Peyer's patch (tissue), 4 donors: ENCODE data around the gene CSNK1E.

Source experiments
- POLR2A ChIP-seq, 2 donors: fragments of 450-650 bp; IDR thresholded peaks; one replicate each; pipeline ENCODE4 v1.5.1; 2017; ENCODE audit warnings: antibody characterized with exemption in 2 of 2, mild to moderate bottlenecking in 2 of 2, moderate library complexity in 2 of 2
- TF ChIP-seq, protein P1 (sequence below), 6 experiments: fragments of 450-650 bp in 4 of 6; fragments of 200-600 bp in 2 of 6; sonication (generic) in 1 of 6; IDR thresholded peaks; one replicate each; pipeline ENCODE4 v1.5.1; 2017 to 2019; ENCODE audit warnings: antibody characterized with exemption in 6 of 6, mild to moderate bottlenecking in 3 of 6, moderate library complexity in 1 of 6

DNA sequence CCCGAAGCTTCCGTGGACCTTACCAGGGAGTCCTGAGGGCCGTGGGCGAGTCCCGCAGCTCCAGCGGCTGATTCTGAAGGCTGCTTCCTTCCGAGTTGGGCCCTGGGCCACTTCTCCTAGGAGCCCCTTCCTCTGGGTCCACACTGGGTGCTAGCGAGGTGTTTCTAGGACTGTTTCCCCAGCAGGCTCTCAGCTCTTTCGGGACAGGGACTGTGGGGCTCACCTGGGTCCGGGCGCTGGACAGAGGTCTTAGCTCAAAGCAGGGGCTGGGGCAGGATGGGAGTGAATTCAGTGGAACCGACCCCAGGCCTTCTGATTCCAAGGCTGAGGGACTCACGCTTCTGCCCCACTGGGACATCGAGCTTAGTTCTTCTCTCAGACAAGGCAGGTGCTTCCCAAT is 29.3 kb upstream of the CSNK1E start:
- no peak for TF ChIP-seq POLR2A (IDR thresholded peaks at IDR 0.05)
- TF ChIP-seq, protein P1, sequence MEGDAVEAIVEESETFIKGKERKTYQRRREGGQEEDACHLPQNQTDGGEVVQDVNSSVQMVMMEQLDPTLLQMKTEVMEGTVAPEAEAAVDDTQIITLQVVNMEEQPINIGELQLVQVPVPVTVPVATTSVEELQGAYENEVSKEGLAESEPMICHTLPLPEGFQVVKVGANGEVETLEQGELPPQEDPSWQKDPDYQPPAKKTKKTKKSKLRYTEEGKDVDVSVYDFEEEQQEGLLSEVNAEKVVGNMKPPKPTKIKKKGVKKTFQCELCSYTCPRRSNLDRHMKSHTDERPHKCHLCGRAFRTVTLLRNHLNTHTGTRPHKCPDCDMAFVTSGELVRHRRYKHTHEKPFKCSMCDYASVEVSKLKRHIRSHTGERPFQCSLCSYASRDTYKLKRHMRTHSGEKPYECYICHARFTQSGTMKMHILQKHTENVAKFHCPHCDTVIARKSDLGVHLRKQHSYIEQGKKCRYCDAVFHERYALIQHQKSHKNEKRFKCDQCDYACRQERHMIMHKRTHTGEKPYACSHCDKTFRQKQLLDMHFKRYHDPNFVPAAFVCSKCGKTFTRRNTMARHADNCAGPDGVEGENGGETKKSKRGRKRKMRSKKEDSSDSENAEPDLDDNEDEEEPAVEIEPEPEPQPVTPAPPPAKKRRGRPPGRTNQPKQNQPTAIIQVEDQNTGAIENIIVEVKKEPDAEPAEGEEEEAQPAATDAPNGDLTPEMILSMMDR (IDR thresholded peaks at IDR 0.05): no peak
